SK-N-SH treated with all-trans-retinoic acid at 6 μM for 48 hours (cell line): ENCODE results near the gene LRRC43.

Experiments
- ATAC-seq: fragments of 200-7000 bp; cut with Tn5 transposase; 3 replicates; pipeline ENCODE4 v1.9.1; 2020; ENCODE audit warnings: mild to moderate bottlenecking, moderate library complexity
- ARNTL ChIP-seq: fragments of 450-650 bp; formaldehyde crosslinking; IDR thresholded peaks from 2 replicates; pipeline ENCODE4 v1.5.0; 2020; ENCODE audit warnings: low read depth, mild to moderate bottlenecking, moderate library complexity, borderline replicate concordance
- BACH2 ChIP-seq: fragments of 250-450 bp; sonication (Bioruptor Pico); IDR thresholded peaks from 2 replicates; pipeline ENCODE4 v1.9.0; 2021; ENCODE audit warnings: mild to moderate bottlenecking, borderline replicate concordance
- CREB5 ChIP-seq: fragments of 250-450 bp; sonication (Bioruptor Pico); IDR thresholded peaks from 2 replicates; pipeline ENCODE4 v1.5.1; 2020; ENCODE audit warnings: low read depth, mild to moderate bottlenecking, moderate library complexity
- CSDC2 ChIP-seq: fragments of 250-450 bp; sonication (Bioruptor Pico); IDR thresholded peaks from 2 replicates; pipeline ENCODE4 v1.5.0; 2020; ENCODE audit warnings: mild to moderate bottlenecking, moderate library complexity
- CSRNP3 ChIP-seq: fragments of 250-450 bp; sonication (Bioruptor Pico); IDR thresholded peaks from 2 replicates; pipeline ENCODE4 v1.5.1; 2021; ENCODE audit warnings: mild to moderate bottlenecking, moderate library complexity
- GLIS3 ChIP-seq: fragments of 250-450 bp; sonication (Bioruptor Pico); IDR thresholded peaks from 2 replicates; pipeline ENCODE4 v1.5.0; 2020; ENCODE audit warnings: mild to moderate bottlenecking, moderate library complexity
- ISL1 ChIP-seq: fragments of 250-450 bp; sonication (Bioruptor Pico); IDR thresholded peaks from 2 replicates; pipeline ENCODE4 v2.1.2; 2022; ENCODE audit warnings: mild to moderate bottlenecking, moderate library complexity
- OSR1 ChIP-seq: fragments of 250-450 bp; sonication (Bioruptor Pico); IDR thresholded peaks from 2 replicates; pipeline ENCODE4 v1.8.0; 2022; ENCODE audit warnings: moderate library complexity, mild to moderate bottlenecking, inconsistent platforms
- POU6F1 ChIP-seq: fragments of 250-450 bp; sonication (Bioruptor Pico); IDR thresholded peaks from 2 replicates; pipeline ENCODE4 v1.8.0; 2021; ENCODE audit warnings: low read depth, mild to moderate bottlenecking, moderate library complexity, borderline replicate concordance
- PPARA ChIP-seq: fragments of 250-450 bp; sonication (Bioruptor Pico); IDR thresholded peaks from 2 replicates; pipeline ENCODE4 v1.5.0; 2020; ENCODE audit warnings: mild to moderate bottlenecking, borderline replicate concordance
- RARB ChIP-seq: fragments of 250-450 bp; sonication (Bioruptor Pico); IDR thresholded peaks from 2 replicates; pipeline ENCODE4 v1.8.0; 2021; ENCODE audit warnings: mild to moderate bottlenecking, moderate library complexity
- SNAI2 ChIP-seq: fragments of 250-450 bp; sonication (Bioruptor Pico); IDR thresholded peaks from 2 replicates; pipeline ENCODE4 v1.5.0; 2020; ENCODE audit warnings: mild to moderate bottlenecking, moderate library complexity
- TCF4 ChIP-seq: fragments of 250-450 bp; sonication (Bioruptor Pico); IDR thresholded peaks from 2 replicates; pipeline ENCODE4 v1.8.0; 2021; ENCODE audit warnings: mild to moderate bottlenecking, moderate library complexity, borderline replicate concordance
- TOX ChIP-seq: fragments of 250-450 bp; sonication (Bioruptor Pico); IDR thresholded peaks from 2 replicates; pipeline ENCODE4 v1.8.0; 2021; ENCODE audit warnings: mild to moderate bottlenecking, moderate library complexity, borderline replicate concordance
- ZFP3 ChIP-seq: fragments of 250-450 bp; sonication (Bioruptor Pico); IDR thresholded peaks from 2 replicates; pipeline ENCODE4 v1.5.0; 2020; ENCODE audit warnings: mild to moderate bottlenecking, moderate library complexity
- ZFP30 ChIP-seq: fragments of 450-650 bp; formaldehyde crosslinking; IDR thresholded peaks from 2 replicates; pipeline ENCODE4 v1.5.0; 2022; ENCODE audit warnings: mild to moderate bottlenecking, moderate library complexity
- ZNF565 ChIP-seq: fragments of 450-650 bp; formaldehyde crosslinking; conservative IDR thresholded peaks from 2 replicates; pipeline ENCODE4 v1.5.0; 2020; ENCODE audit warnings: low read depth, mild to moderate bottlenecking, moderate library complexity
- ZNF70 ChIP-seq: fragments of 450-650 bp; formaldehyde crosslinking; IDR thresholded peaks from 2 replicates; pipeline ENCODE4 v1.5.0; 2020; ENCODE audit warnings: mild to moderate bottlenecking, moderate library complexity
- ZNF8 ChIP-seq: fragments of 450-650 bp; formaldehyde crosslinking; IDR thresholded peaks from 2 replicates; pipeline ENCODE4 v1.5.0; 2020; ENCODE audit warnings: mild to moderate bottlenecking, moderate library complexity
- TF ChIP-seq, protein P1 (sequence below): fragments of 250-450 bp; sonication (Bioruptor Pico); IDR thresholded peaks from 2 replicates; pipeline ENCODE4 v1.5.0; 2020; ENCODE audit warnings: mild to moderate bottlenecking, moderate library complexity
- TF ChIP-seq, protein P2 (sequence below): fragments of 250-450 bp; sonication (Bioruptor Pico); IDR thresholded peaks from 2 replicates; pipeline ENCODE4 v1.8.0; 2020; ENCODE audit warnings: mild to moderate bottlenecking, moderate library complexity, borderline replicate concordance

LRRC43 gene

DNA sequence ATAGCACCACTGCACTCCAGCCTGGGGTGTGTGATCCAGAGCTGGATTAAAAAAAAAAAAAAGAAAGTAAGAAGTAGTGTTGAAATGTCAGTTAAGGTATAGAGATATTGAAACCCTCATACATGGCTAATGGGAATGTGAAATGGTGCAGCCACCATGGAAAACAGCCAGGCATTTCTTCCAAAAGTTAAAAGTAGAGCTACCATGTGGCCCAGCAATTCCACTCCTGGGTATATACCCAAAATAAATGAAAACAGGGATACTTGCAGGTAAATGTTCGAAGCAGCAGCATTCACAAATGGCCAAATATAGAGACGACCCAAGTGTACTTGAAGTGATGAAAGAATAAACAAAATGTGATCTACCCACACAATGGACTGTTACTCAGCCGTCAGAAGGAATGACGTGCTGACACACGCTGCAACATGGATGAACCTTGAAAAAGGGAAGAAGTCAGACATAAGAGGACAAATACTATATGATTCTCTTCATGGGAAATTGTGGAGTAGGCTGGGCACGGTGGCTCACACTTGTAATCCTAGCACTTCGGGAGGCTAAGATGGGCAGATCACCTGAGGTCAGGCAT is 24.1 kb upstream of the LRRC43 start:
- TF ChIP-seq ZNF565 (CRISPR knock-in tag) (no peak), ZNF8 (CRISPR knock-in tag) (no peak), ISL1 (CRISPR knock-in tag) (no peak), ZNF70 (CRISPR knock-in tag) (no peak), BACH2 (CRISPR knock-in tag) (no peak)
- ATAC-seq, result no peak

DNA sequence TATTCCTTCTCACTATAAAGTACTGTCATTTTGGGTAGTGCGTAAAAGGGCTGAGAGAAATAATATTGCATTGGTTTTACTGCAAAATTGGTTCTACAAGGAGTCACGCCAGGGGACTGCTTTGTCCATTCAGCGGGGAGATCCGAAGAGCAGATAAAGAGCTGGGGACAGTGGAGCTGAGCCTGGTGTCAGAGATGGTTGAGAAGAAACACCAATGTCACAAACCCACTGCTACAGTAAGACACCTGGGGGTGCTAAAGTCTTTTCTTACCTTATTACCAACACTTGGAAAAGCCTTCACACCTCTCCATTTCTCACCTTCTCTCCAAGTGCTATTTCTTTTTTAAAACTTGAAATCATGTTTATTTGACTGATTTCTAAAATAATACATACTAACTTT is 23.0 kb upstream of the LRRC43 start:
- no peak for TF ChIP-seq ISL1 (CRISPR knock-in tag)
- TF ChIP-seq OSR1 (CRISPR knock-in tag), result no peak
- TF ChIP-seq ZNF8 (CRISPR knock-in tag), result no peak
- TF ChIP-seq BACH2 (CRISPR knock-in tag), result no peak
- no peak for TF ChIP-seq POU6F1 (CRISPR knock-in tag)
- no peak for TF ChIP-seq CSDC2 (CRISPR knock-in tag)
- no peak for TF ChIP-seq GLIS3 (CRISPR knock-in tag)
- TF ChIP-seq RARB (CRISPR knock-in tag), result no peak
- no peak for TF ChIP-seq ZNF565 (CRISPR knock-in tag)
- no peak for TF ChIP-seq SNAI2
- TF ChIP-seq ZNF70 (CRISPR knock-in tag), result no peak
- TF ChIP-seq CREB5 (CRISPR knock-in tag), result no peak
- TF ChIP-seq, protein P1, sequence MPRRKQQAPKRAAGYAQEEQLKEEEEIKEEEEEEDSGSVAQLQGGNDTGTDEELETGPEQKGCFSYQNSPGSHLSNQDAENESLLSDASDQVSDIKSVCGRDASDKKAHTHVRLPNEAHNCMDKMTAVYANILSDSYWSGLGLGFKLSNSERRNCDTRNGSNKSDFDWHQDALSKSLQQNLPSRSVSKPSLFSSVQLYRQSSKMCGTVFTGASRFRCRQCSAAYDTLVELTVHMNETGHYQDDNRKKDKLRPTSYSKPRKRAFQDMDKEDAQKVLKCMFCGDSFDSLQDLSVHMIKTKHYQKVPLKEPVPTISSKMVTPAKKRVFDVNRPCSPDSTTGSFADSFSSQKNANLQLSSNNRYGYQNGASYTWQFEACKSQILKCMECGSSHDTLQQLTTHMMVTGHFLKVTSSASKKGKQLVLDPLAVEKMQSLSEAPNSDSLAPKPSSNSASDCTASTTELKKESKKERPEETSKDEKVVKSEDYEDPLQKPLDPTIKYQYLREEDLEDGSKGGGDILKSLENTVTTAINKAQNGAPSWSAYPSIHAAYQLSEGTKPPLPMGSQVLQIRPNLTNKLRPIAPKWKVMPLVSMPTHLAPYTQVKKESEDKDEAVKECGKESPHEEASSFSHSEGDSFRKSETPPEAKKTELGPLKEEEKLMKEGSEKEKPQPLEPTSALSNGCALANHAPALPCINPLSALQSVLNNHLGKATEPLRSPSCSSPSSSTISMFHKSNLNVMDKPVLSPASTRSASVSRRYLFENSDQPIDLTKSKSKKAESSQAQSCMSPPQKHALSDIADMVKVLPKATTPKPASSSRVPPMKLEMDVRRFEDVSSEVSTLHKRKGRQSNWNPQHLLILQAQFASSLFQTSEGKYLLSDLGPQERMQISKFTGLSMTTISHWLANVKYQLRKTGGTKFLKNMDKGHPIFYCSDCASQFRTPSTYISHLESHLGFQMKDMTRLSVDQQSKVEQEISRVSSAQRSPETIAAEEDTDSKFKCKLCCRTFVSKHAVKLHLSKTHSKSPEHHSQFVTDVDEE (CRISPR knock-in tag), result no peak
- no peak for TF ChIP-seq TOX (CRISPR knock-in tag)
- TF ChIP-seq ZFP3 (CRISPR knock-in tag), result no peak
- no peak for TF ChIP-seq ZFP30 (CRISPR knock-in tag)
- TF ChIP-seq CSRNP3 (CRISPR knock-in tag), result no peak
- TF ChIP-seq TCF4 (CRISPR knock-in tag), result no peak
- TF ChIP-seq PPARA (CRISPR knock-in tag), result no peak
- TF ChIP-seq, protein P2, sequence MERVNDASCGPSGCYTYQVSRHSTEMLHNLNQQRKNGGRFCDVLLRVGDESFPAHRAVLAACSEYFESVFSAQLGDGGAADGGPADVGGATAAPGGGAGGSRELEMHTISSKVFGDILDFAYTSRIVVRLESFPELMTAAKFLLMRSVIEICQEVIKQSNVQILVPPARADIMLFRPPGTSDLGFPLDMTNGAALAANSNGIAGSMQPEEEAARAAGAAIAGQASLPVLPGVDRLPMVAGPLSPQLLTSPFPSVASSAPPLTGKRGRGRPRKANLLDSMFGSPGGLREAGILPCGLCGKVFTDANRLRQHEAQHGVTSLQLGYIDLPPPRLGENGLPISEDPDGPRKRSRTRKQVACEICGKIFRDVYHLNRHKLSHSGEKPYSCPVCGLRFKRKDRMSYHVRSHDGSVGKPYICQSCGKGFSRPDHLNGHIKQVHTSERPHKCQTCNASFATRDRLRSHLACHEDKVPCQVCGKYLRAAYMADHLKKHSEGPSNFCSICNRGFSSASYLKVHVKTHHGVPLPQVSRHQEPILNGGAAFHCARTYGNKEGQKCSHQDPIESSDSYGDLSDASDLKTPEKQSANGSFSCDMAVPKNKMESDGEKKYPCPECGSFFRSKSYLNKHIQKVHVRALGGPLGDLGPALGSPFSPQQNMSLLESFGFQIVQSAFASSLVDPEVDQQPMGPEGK (CRISPR knock-in tag), result no peak
- no peak for ATAC-seq

DNA sequence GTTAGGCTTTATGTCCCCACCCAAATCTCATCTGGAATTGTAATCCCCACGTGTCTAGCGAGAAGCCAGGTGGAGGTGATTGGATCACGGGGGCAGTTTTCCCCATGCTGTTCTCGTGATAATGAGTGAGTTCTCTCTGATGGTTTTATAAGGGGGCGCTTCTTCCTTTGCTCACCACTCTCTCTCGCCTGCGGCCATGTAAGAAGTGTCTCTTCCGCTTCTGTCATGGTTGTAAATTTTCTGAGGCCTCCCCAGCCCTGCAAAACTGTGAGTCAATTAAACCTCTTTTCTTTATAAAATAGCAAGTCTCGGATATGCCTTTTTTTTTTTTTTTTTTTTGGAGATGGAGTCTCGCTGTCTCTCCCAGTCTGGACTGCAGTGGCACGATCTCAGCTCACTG is 22.2 kb upstream of the LRRC43 start:
- no peak for TF ChIP-seq ZNF70 (CRISPR knock-in tag)
- TF ChIP-seq ISL1 (CRISPR knock-in tag), result no peak
- no peak for TF ChIP-seq ZNF8 (CRISPR knock-in tag)
- TF ChIP-seq ARNTL, result no peak
- TF ChIP-seq, protein P2 (CRISPR knock-in tag), result no peak
- no peak for TF ChIP-seq TCF4 (CRISPR knock-in tag)
- TF ChIP-seq ZNF565 (CRISPR knock-in tag), result no peak
- no peak for TF ChIP-seq CREB5 (CRISPR knock-in tag)
- TF ChIP-seq ZFP3 (CRISPR knock-in tag), result no peak
- TF ChIP-seq PPARA (CRISPR knock-in tag), result no peak
- TF ChIP-seq GLIS3 (CRISPR knock-in tag), result no peak
- no peak for TF ChIP-seq BACH2 (CRISPR knock-in tag)
- TF ChIP-seq POU6F1 (CRISPR knock-in tag), result no peak

More for the DNA sequence above, 22.2 kb upstream of the LRRC43 start:
- ATAC-seq, result no peak
